RPMI8226 (cell line): ENCODE results near the gene FMNL3.

Experiments used
- DNase-seq: peaks from one replicate; pipeline ENCODE4 v3.0.0-alpha.2; 2015

FMNL3 gene

GRCh38 chr12:49673446-49674317 is 33.5 kb downstream of the FMNL3 start:
- no peak for DNase-seq

- no peak for DNase-seq
Measured at GRCh38 chr12:49672301-49673217, 34.6 kb downstream of the FMNL3 start.

GRCh38 chr12:49671031-49671765 is 36.0 kb downstream of the FMNL3 start:
- peak; percentile 30 for DNase-seq

GRCh38 chr12:49669796-49670195 is 37.4 kb downstream of the FMNL3 start:
- DNase-seq = no peak

DNA sequence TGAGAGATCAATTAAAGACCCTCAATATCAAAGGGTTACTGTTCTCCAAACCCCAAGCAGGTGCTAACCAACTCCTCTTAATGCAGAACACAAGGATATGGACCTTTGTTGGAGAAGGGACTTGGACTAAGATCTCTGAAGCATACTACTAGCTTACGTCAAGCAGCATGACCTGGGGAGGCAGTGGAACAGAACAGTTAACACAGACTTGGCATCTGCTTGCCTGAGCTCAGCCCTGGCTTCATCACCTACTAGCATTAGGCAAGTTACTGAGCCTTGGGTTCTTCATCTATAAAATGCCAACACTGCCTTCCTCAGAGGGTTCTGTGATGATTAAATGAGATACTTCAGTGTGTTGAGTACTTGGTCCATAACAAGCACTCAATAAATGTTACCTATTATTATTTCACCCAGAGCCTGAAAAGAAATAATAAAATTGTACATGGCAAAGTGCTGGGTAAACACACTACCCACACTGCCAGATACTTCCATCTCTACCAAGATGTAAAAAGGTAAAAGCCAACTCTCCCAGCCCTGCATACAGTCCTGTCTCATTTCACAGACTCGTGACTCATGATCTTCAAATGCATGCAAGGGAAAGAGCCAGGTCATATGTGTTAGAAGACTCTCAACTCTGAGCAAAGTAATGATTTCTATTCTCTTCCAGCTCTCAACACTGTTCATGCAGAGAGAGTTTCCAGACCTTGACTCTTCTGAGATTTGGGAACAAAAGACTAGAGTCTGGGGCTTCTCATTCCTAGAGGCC is 39.7 kb downstream of the FMNL3 start:
- DNase-seq = no peak

DNA sequence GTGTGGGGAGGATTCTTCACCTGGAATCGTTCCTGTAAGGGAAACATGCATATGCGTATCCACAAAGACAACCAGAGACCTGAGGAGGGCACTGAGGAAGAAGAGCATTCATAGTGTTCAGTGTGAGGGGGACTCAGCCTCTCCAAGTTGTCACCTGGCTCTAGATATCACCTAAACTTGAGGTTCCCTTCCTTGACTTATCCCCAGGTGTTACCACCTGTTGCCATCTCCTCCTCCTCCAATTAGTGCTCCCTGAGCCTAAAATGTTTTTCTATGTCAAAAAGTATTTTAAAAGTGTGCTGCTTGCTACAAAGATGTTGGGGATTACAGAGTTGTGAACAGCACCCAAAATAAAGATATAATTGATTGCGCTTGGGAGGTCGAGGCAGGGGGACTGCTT is 41.0 kb downstream of the FMNL3 start:
- DNase-seq = no peak

- DNase-seq = no peak
Measured at GRCh38 chr12:49665384-49665783, 41.8 kb downstream of the FMNL3 start.

- peak; percentile 53 for DNase-seq
Measured at GRCh38 chr12:49664591-49665239, 42.5 kb downstream of the FMNL3 start.

DNA sequence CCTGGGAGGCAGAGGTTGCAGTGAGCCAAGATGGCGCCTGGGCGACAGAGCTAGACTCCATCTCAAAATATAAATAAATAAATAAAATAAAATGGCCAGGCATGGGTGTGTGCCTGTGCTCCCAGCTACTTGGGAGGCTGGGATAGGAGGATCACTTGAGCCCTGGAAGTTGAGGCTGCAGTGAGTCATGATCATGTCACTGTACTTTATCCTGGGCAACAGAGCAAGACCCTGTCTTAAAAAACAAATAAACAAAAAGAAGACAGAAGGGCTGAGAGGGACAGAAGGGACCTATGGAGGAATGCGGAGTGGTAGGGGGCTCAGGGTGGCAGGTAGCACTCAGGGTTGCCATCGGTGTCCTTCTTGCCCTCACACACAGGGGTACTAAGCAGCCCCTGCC is 43.0 kb downstream of the FMNL3 start:
- DNase-seq = no peak

DNA sequence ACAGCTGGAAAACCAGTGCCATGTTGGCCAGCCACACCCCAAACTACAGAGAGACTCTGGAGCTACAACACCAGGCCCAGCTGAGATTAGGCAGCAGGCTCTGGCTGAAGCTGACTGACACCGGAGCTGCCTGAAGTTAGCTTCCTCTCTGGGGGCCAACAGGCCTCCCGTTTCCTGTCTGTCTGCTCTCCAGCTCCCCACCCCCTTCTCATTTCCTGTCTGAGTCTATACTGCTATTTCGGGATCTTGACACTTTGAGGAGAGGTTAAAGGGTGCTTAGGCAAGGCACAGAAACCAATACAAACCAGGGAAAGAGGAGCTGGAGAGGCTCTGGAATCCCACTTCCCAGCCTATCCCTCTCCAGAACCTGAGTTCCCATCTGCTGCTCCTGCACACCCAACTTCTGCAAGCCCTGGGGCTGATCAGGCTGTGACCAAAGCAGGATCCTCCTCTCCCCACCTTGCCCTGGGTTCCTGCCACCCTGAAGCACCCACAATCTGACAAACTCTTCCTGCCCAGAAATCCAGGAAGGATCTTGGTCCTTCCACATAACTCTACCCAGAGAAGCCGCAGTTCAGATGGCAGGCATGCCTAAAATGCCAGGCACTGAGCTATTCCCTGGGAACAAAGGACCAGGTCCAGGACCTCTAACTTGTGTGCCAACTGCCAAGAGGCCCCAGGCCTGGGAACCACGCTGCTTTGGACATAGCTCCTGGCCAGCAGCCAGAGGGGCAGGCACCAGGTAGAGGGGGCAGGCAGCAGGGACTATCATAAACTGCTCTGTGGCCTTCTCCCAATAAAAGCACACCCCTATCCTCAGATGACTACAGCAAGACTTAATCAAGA is 44.0 kb downstream of the FMNL3 start:
- peak; percentile 90 for DNase-seq

- DNase-seq = no peak
Measured at GRCh38 chr12:49661746-49662145, 45.5 kb downstream of the FMNL3 start.

GRCh38 chr12:49661191-49661590 is 46.0 kb downstream of the FMNL3 start:
- DNase-seq = peak; percentile 25

DNA sequence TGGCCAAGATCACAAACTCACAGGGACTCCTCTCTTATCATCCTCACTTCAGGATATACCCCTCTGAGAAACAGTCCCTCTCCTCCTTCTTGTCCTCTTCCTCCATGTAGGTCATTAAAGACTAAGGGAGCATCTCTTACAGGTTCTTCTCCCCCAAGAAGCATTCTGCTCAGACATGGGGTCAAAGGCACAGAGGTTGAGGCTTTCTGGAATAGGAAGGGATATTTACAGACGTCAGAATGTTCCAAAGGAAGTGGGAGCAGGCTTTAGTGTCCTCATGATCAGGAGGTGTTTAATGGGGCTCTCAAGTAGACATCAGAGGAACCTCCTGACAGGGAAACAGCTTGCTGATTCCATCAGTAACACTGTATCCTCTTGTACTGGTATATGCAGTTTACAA is 47.5 kb downstream of the FMNL3 start:
- DNase-seq = no peak

GRCh38 chr12:49658276-49658675 is 48.9 kb downstream of the FMNL3 start:
- no peak for DNase-seq

DNA sequence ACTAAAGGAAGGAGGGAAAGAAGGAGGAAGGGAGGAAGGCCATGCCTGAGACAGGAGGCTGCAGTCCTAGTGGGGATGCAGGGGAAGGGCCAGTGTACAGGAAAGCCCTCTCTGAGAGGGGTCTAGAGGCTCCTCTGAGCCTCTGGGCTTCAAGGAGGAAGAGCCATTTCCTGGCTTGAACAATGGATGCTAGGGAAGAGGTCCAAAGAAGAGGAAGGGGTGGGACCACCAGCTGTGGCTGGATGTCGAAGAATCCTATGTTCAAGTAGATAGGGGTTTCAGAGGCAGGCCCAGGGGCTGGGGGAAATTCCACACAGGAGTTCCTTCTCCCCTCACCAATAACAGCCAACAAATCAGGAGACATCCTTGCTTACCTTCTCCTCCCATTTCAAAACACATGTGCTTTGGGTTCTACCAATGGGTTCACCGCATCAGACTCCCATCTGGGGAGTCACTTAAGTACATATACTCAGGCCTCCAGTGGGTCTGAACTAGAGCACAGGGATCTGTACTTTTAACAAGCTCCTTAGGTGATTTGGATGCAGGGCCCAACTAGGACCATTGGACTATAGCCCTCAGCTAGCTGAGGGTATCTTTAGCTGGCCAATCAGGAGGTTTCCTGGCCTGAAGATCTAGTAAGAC is 51.5 kb downstream of the FMNL3 start:
- DNase-seq = no peak

- no peak for DNase-seq
Measured at GRCh38 chr12:49654715-49655114, 52.5 kb downstream of the FMNL3 start.

DNA sequence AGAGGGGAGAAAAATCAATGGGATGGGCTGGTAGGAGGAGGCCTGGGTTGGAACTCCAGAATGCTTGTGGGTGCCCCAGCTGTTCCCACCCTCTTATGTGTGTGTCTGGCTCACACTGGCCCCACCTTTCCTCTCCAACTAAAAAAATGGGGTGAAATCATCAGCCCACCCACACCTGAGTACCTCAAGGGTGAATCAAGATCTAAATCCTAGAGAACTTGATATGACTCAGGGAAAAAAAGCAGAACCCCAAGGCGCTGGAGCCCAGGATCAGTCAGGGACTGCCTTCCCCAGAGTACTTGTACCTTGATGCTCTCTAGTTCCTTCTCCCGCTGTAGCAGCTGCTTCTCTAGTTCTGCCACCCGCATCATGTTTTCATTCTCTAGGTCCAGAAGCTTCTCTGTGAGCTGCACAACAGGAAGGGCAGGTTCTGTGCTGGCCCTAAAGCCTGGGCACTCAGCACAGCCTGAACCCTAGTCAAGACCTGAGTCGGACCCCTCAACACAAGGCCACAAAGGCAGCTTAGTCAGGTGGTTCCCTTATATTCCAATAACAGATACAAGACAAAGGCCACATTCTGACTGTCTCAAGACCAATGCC is 54.2 kb downstream of the FMNL3 start:
- no peak for DNase-seq

- no peak for DNase-seq
Measured at GRCh38 chr12:49651855-49652254, 55.4 kb downstream of the FMNL3 start.

DNA sequence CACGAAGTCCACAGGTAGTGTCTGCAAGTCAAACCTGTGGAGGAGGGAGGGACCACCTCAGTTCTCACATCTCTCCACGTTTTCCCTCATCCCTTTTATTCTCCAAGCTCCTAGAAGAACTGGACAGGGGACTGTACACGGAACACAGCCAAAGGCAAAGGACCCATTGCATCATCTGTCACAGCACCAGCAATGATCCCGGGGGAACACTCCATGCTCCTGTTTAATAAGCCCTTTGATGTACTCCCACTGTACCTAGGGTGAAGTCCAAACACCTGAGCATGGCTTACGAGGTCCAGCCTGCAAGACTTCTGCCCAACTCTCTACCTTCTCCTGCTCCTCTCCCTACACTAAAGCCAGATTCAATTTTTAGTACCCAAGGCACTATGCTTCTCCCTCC is 57.3 kb downstream of the FMNL3 start:
- DNase-seq = no peak

DNA sequence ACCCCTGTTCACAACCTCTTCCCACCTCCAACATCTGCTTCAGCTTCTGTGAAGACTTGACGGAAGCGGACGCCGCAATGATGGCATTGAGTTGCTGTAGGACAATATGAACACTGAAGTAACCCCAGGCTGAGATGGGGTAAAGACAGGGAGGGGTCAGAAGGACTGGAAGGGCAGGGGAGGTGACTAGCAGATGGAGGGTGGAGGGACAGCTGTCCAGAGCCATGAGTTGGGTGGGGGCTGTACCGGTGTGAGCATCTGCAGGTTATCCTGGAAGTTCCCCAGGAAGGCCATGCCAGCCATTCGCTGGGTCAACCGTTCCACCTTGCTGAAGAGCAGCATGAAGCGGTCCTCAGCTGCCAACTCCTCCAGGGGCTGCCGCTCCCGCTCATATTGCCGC is 57.8 kb downstream of the FMNL3 start:
- DNase-seq = no peak
